Fibroblast of the aortic adventitia (primary cell): ENCODE results near the gene LIN7B. TPM values are rescaled to one million over a fixed set of nuclear protein-coding genes. Genes with fewer than 3 reads are reported as not detected.
"Not testable (repeated sequence)": the region's sequence is repeated elsewhere in the genome, so short reads cannot be mapped to it uniquely, and the experiment has no call there.

Experiments
- DNase-seq: peaks from one replicate; pipeline ENCODE4 v3.0.0-alpha.2; 2010; ENCODE audit warnings: low read depth
- H3K4me3 ChIP-seq: 2 replicates; pipeline ENCODE4 v1.5.1; 2011; ENCODE audit warnings: low read depth, mild to moderate bottlenecking, control low read depth, low read length, moderate library complexity
- total RNA-seq: library from RNA; depleted of rRNA; stranded (reverse); fragments of >200 nt; gene quantifications from 2 replicates; pipeline ENCODE4 v1.2.3, GENCODE V29; 2012; ENCODE audit warnings: low replicate concordance
- TF ChIP-seq, protein P1 (sequence below): IDR thresholded peaks from 2 replicates; pipeline ENCODE4 v1.5.1; 2011; ENCODE audit warnings: mild to moderate bottlenecking, low read length, control low read depth, inconsistent platforms; ENCODE audit not compliant: insufficient read depth

LIN7B gene
- total RNA-seq, 1 donor, result 3.7 TPM

GRCh38 chr19:49136771-49137171, 22.6 kb downstream of the LIN7B start:
- H3K4me3 ChIP-seq, result no peak overlapping the region
- TF ChIP-seq, protein P1, sequence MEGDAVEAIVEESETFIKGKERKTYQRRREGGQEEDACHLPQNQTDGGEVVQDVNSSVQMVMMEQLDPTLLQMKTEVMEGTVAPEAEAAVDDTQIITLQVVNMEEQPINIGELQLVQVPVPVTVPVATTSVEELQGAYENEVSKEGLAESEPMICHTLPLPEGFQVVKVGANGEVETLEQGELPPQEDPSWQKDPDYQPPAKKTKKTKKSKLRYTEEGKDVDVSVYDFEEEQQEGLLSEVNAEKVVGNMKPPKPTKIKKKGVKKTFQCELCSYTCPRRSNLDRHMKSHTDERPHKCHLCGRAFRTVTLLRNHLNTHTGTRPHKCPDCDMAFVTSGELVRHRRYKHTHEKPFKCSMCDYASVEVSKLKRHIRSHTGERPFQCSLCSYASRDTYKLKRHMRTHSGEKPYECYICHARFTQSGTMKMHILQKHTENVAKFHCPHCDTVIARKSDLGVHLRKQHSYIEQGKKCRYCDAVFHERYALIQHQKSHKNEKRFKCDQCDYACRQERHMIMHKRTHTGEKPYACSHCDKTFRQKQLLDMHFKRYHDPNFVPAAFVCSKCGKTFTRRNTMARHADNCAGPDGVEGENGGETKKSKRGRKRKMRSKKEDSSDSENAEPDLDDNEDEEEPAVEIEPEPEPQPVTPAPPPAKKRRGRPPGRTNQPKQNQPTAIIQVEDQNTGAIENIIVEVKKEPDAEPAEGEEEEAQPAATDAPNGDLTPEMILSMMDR, result no peak
- peak; percentile 50 for DNase-seq

DNA sequence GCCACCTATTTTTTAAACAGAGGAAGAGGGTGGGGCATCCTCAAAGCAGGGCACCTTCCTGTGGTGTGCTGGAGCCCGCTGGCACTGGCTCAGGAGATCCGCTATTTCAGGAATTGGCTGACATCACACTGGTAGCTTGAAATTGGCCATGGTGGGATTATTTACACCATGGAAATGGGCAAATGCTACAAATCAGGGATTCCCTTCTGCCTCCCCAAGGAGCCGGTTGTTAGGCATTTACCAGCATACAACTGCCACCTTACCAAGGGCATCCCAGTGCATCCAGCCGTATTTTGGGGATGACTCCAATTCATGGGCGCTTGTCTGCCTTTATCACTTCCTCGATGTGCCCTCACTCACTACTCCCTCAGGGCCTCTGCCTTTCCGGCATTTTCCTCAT, 26.8 kb downstream of the LIN7B start:
- TF ChIP-seq, protein P1, result no peak
- H3K4me3 ChIP-seq, result no peak overlapping the region
- DNase-seq, result no peak

- DNase-seq, result no peak
- TF ChIP-seq, protein P1, result no peak
- H3K4me3 ChIP-seq, result no peak overlapping the region
Observed at GRCh38 chr19:49141352-49141751, 27.2 kb downstream of the LIN7B start.

GRCh38 chr19:49142866-49143335, 28.7 kb downstream of the LIN7B start:
- peak overlapping the region; percentile 93 for H3K4me3 ChIP-seq
- TF ChIP-seq, protein P1, result no peak

DNA sequence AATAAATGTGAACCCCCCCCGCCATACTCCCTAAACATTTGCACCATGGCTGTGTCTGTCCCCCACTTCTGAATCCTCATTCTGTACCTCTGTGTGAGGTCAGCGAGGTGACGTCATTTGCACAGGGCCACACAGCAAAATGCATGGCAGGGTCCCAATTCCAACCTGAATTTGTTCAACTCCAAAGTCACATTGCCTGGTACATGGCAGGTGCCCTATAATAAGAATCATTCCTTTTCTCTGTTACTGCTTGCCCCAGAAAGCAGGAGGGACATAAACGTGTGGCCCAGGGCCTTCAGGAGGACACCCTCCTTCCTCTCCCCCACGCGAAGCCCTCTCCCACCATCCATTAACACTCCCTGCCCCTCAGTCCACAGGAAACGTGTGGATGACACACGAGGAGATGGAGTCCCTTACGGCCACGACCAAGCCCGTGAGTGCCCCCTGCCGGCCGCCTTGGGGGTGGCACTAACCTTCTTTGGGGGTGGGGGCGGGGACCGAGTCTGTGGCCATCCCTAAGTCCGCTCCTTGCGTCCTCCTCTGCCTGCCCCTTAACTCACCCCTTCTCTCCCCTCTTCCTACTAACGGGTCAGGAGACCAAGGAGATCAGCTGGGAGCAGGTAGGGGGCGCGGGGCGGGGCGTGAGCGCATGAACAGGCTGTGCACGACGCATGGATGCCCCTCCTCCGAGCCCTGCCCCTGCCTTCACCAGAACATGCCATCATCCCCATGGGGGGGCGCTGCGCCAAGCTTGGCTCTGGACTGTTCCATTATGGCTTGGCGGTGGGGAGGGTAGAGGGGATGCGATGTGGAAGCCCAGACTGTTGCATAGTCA, 31.6 kb downstream of the LIN7B start:
- peak; percentile 81 for DNase-seq
- H3K4me3 ChIP-seq, result peak overlapping the region; percentile 52
- TF ChIP-seq, protein P1, result peak; percentile 94

More at GRCh38 chr19:49142866-49143335, 28.7 kb downstream of the LIN7B start:
- peak; percentile 87 for DNase-seq

- DNase-seq, result not testable (repeated sequence)
- H3K4me3 ChIP-seq, result peak overlapping the region; percentile 52
Observed at GRCh38 chr19:49146408-49146770, 32.2 kb downstream of the LIN7B start.

- DNase-seq, result no peak
- no peak overlapping the region for H3K4me3 ChIP-seq
Observed at GRCh38 chr19:49148044-49148682, 34.0 kb downstream of the LIN7B start.

More at GRCh38 chr19:49148044-49148682, 34.0 kb downstream of the LIN7B start:
- TF ChIP-seq, protein P1, result no peak
